HEK293 (cell line): ENCODE results near the gene STARD13.

Source experiments
- CTCF ChIA-PET: fragments of 350-600 bp; formaldehyde crosslinking; extraction: SDS; loops from one replicate; lab custom pipeline; 2021; ENCODE audit warnings: antibody characterized with exemption; lab: Yijun Ruan, JAX
- POLR2A ChIA-PET: fragments of 300-600 bp; formaldehyde crosslinking; extraction: SDS; loops from one replicate; lab custom pipeline; 2020; ENCODE audit warnings: antibody characterized with exemption, inconsistent platforms; lab: Yijun Ruan, JAX
- H3K27ac ChIP-seq: fragments of 200-500 bp; sonication (Bioruptor generic); 2 replicates; pipeline ENCODE4 v1.5.1; 2014; ENCODE audit warnings: low read depth, low read length, control low read depth, inconsistent platforms; ENCODE audit errors: extremely low read depth
- H3K36me3 ChIP-seq, 2 experiments: fragments of 200-500 bp in 1 of 2; sonication (Bioruptor generic) in 1 of 2; 1 replicate in 1 of 2; 2 replicates in 1 of 2; pipeline ENCODE4 v1.5.1; 2014 to 2017; ENCODE audit warnings: inconsistent platforms in 2 of 2, low read length in 2 of 2; ENCODE audit not compliant: control insufficient read depth in 2 of 2, insufficient read depth in 1 of 2
- H3K4me1 ChIP-seq: fragments of 200-500 bp; sonication (Bioruptor generic); 2 replicates; pipeline ENCODE4 v1.5.1; 2014; ENCODE audit warnings: mild to moderate bottlenecking, low read length, inconsistent platforms; ENCODE audit not compliant: control insufficient read depth, insufficient read depth
- H3K4me3 ChIP-seq: 2 replicates; pipeline ENCODE4 v1.5.1; 2011; ENCODE audit warnings: low read depth, mild to moderate bottlenecking, control low read depth, low read length, moderate library complexity
- H3K9me3 ChIP-seq: fragments of 200-500 bp; sonication (Bioruptor generic); 2 replicates; pipeline ENCODE4 v1.5.1; 2014; ENCODE audit warnings: low read depth, low read length, inconsistent platforms; ENCODE audit not compliant: control insufficient read depth, insufficient read depth
- MEIS1 ChIP-seq: sonication (generic); formaldehyde crosslinking; IDR thresholded peaks from 2 replicates; pipeline ENCODE4 v1.8.1; 2022; ENCODE audit warnings: missing genetic modification reagents, mild to moderate bottlenecking, borderline replicate concordance
- SP3 ChIP-seq: fragments of 450-650 bp; formaldehyde crosslinking; IDR thresholded peaks from 2 replicates; pipeline ENCODE4 v1.5.1; 2016; ENCODE audit warnings: missing biosample characterization, missing genetic modification characterization
- ZBTB20 ChIP-seq: fragments of 450-650 bp; formaldehyde crosslinking; IDR thresholded peaks from 2 replicates; pipeline ENCODE4 v1.5.1; 2016; ENCODE audit warnings: missing biosample characterization, missing genetic modification characterization
- ZBTB44 ChIP-seq: fragments of 450-650 bp; IDR thresholded peaks from 2 replicates; pipeline ENCODE4 v1.5.1; 2018; ENCODE audit warnings: missing biosample characterization, mild to moderate bottlenecking, missing genetic modification characterization
- ZIC2 ChIP-seq: fragments of 450-650 bp; formaldehyde crosslinking; IDR thresholded peaks from 2 replicates; pipeline ENCODE4 v1.5.1; 2016; ENCODE audit warnings: missing biosample characterization, missing genetic modification characterization
- ZNF133 ChIP-seq: fragments of 450-650 bp; formaldehyde crosslinking; IDR thresholded peaks from 2 replicates; pipeline ENCODE4 v1.5.1; 2016; ENCODE audit warnings: missing biosample characterization, missing genetic modification characterization
- ZNF155 ChIP-seq: fragments of 450-650 bp; formaldehyde crosslinking; IDR thresholded peaks from 2 replicates; pipeline ENCODE4 v1.5.1; 2016; ENCODE audit warnings: missing biosample characterization, missing genetic modification characterization
- ZNF2 ChIP-seq: fragments of 450-650 bp; formaldehyde crosslinking; IDR thresholded peaks from 2 replicates; pipeline ENCODE4 v1.5.1; 2016; ENCODE audit warnings: missing biosample characterization, missing genetic modification characterization
- ZNF202 ChIP-seq: fragments of 450-650 bp; formaldehyde crosslinking; IDR thresholded peaks from 2 replicates; pipeline ENCODE4 v1.5.1; 2016; ENCODE audit warnings: missing biosample characterization, missing genetic modification characterization, borderline replicate concordance
- ZNF24 ChIP-seq: fragments of 450-650 bp; formaldehyde crosslinking; IDR thresholded peaks from 2 replicates; pipeline ENCODE4 v1.5.1; 2016; ENCODE audit warnings: missing biosample characterization, missing genetic modification characterization
- ZNF335 ChIP-seq: fragments of 450-650 bp; formaldehyde crosslinking; conservative IDR thresholded peaks from 2 replicates; pipeline ENCODE4 v1.5.1; 2016; ENCODE audit warnings: missing biosample characterization, missing genetic modification characterization
- ZNF426 ChIP-seq: fragments of 450-650 bp; formaldehyde crosslinking; IDR thresholded peaks from 2 replicates; pipeline ENCODE4 v1.5.1; 2017; ENCODE audit warnings: missing biosample characterization, missing genetic modification characterization, mild to moderate bottlenecking, inconsistent platforms, moderate library complexity
- ZNF488 ChIP-seq: fragments of 450-650 bp; formaldehyde crosslinking; IDR thresholded peaks from 2 replicates; pipeline ENCODE4 v1.5.1; 2016; ENCODE audit warnings: missing biosample characterization, missing genetic modification characterization
- ZNF510 ChIP-seq: fragments of 450-650 bp; formaldehyde crosslinking; IDR thresholded peaks from 2 replicates; pipeline ENCODE4 v1.5.1; 2018; ENCODE audit warnings: mild to moderate bottlenecking, missing genetic modification characterization, missing biosample characterization; ENCODE audit not compliant: insufficient replicate concordance
- ZNF529 ChIP-seq: fragments of 450-650 bp; formaldehyde crosslinking; IDR thresholded peaks from 2 replicates; pipeline ENCODE4 v1.5.1; 2017; ENCODE audit warnings: missing genetic modification characterization, missing biosample characterization; ENCODE audit not compliant: insufficient replicate concordance
- ZNF621 ChIP-seq: fragments of 450-650 bp; formaldehyde crosslinking; IDR thresholded peaks from 2 replicates; pipeline ENCODE4 v1.5.1; 2017; ENCODE audit warnings: missing biosample characterization, missing genetic modification characterization
- ZNF704 ChIP-seq: fragments of 450-650 bp; formaldehyde crosslinking; IDR thresholded peaks from 2 replicates; pipeline ENCODE4 v1.5.1; 2016; ENCODE audit warnings: missing biosample characterization, missing genetic modification characterization
- ZNF76 ChIP-seq: fragments of 450-650 bp; formaldehyde crosslinking; IDR thresholded peaks from 2 replicates; pipeline ENCODE4; 2016; ENCODE audit warnings: low read depth, missing biosample characterization, missing genetic modification characterization, borderline replicate concordance
- ZNF791 ChIP-seq: fragments of 450-650 bp; formaldehyde crosslinking; IDR thresholded peaks from 2 replicates; pipeline ENCODE4 v1.5.1; 2016; ENCODE audit warnings: missing biosample characterization, missing genetic modification characterization
- ZNF830 ChIP-seq: fragments of 450-650 bp; IDR thresholded peaks from 2 replicates; pipeline ENCODE4 v1.5.0; 2018; ENCODE audit warnings: missing biosample characterization, missing genetic modification characterization, low read depth, mild to moderate bottlenecking, moderate library complexity
- ZSCAN4 ChIP-seq: fragments of 450-650 bp; formaldehyde crosslinking; IDR thresholded peaks from 2 replicates; pipeline ENCODE4 v1.5.1; 2017; ENCODE audit warnings: missing biosample characterization, missing genetic modification characterization

The STARD13 gene

GRCh38 chr13:33172911-33173310, 112.6 kb downstream of the STARD13 start:
- H3K36me3 ChIP-seq, result no peaks in the 10 kb centered on the region
- no peak overlapping the region for H3K4me3 ChIP-seq
- CTCF ChIA-PET, result no interaction called here
- H3K27ac ChIP-seq, result no peak overlapping the region
- TF ChIP-seq ZNF621 (tag by site-specific recombination) (no peak), ZNF2 (tag by site-specific recombination) (no peak), ZNF830 (tag by site-specific recombination) (no peak), MEIS1 (no peak), ZNF791 (tag by site-specific recombination) (no peak), ZIC2 (tag by site-specific recombination) (no peak), ZNF488 (tag by site-specific recombination) (no peak)
- TF ChIP-seq, all 188 proteins: peak for 0
- H3K9me3 ChIP-seq, result no peaks in the 10 kb centered on the region
- H3K4me1 ChIP-seq, result no peaks in the 10 kb centered on the region
- POLR2A ChIA-PET, result no interaction called here

GRCh38 chr13:33172400-33172799, 113.2 kb downstream of the STARD13 start:
- H3K36me3 ChIP-seq, result no peaks in the 10 kb centered on the region
- no peaks in the 10 kb centered on the region for H3K9me3 ChIP-seq
- no peak overlapping the region for H3K4me3 ChIP-seq
- ChIA-PET POLR2A (no interaction called here), CTCF (no interaction called here)
- no peak overlapping the region for H3K27ac ChIP-seq
- TF ChIP-seq ZNF704 (tag by site-specific recombination), result no peak
- no peak for TF ChIP-seq ZNF24 (tag by site-specific recombination)
- no peak for TF ChIP-seq ZNF133 (tag by site-specific recombination)
- TF ChIP-seq ZNF202 (tag by site-specific recombination), result no peak
- no peak for TF ChIP-seq ZNF529 (tag by site-specific recombination)
- TF ChIP-seq SP3 (tag by site-specific recombination), result no peak
- no peak for TF ChIP-seq ZBTB20 (tag by site-specific recombination)
- no peak for TF ChIP-seq ZNF335 (tag by site-specific recombination)
- TF ChIP-seq ZNF510, result no peak
- no peak for TF ChIP-seq ZNF155 (tag by site-specific recombination)
- TF ChIP-seq ZNF2 (tag by site-specific recombination), result no peak
- TF ChIP-seq ZSCAN4 (tag by site-specific recombination), result no peak
- TF ChIP-seq ZBTB44, result no peak
- no peak for TF ChIP-seq ZNF426 (tag by site-specific recombination)
- TF ChIP-seq ZNF76 (tag by site-specific recombination), result no peak
- no peaks in the 10 kb centered on the region for H3K4me1 ChIP-seq
